Trophoblast cell (in vitro differentiated cells and primary cell): ENCODE data around the gene NPHS1.
"Not testable (repeated sequence)": the region's sequence is repeated elsewhere in the genome, so short reads cannot be mapped to it uniquely, and the experiment has no call there.

Experiments used
- DNase-seq, 2 donors: peaks; one replicate each; pipeline ENCODE4 v3.0.0-alpha.2; 2016
- H2AFZ ChIP-seq: 2 replicates; pipeline ENCODE4 v1.6.1; 2013; ENCODE audit warnings: low read length, moderate library complexity, mild to moderate bottlenecking; ENCODE audit not compliant: insufficient read depth, poor library complexity
- H2AK5ac ChIP-seq: 2 replicates; pipeline ENCODE4 v1.6.1; 2013; ENCODE audit warnings: mild to moderate bottlenecking, low read length
- H2BK120ac ChIP-seq: 2 replicates; pipeline ENCODE4 v1.6.1; 2013; ENCODE audit warnings: low read length, mild to moderate bottlenecking, moderate library complexity; ENCODE audit not compliant: insufficient read depth, poor library complexity
- H2BK12ac ChIP-seq: 2 replicates; pipeline ENCODE4 v1.6.1; 2013; ENCODE audit warnings: mild to moderate bottlenecking, low read length, moderate library complexity
- H2BK5ac ChIP-seq: 2 replicates; pipeline ENCODE4 v1.6.1; 2013; ENCODE audit warnings: low read length, low read depth, moderate library complexity, mild to moderate bottlenecking; ENCODE audit not compliant: poor library complexity
- H3K14ac ChIP-seq: 2 replicates; pipeline ENCODE4 v1.6.1; 2013; ENCODE audit warnings: mild to moderate bottlenecking, low read length
- H3K18ac ChIP-seq: 2 replicates; pipeline ENCODE4 v1.6.1; 2013; ENCODE audit warnings: mild to moderate bottlenecking, low read length
- H3K23ac ChIP-seq: 2 replicates; pipeline ENCODE4 v1.6.1; 2013; ENCODE audit warnings: low read length
- H3K27ac ChIP-seq: 2 replicates; pipeline ENCODE4 v1.5.1; 2013; ENCODE audit warnings: low read depth, mild to moderate bottlenecking, inconsistent platforms, low read length, moderate library complexity
- H3K27me3 ChIP-seq: 2 replicates; pipeline ENCODE4 v1.6.1; 2013; ENCODE audit warnings: inconsistent platforms, mild to moderate bottlenecking, low read length, moderate library complexity; ENCODE audit not compliant: insufficient read depth
- H3K36me3 ChIP-seq, 2 experiments: 1 replicate in 1 of 2; 2 replicates in 1 of 2; pipeline ENCODE4 v1.6.1; 2013; ENCODE audit warnings: low read length in 2 of 2, mild to moderate bottlenecking in 2 of 2, moderate library complexity in 1 of 2; ENCODE audit not compliant: insufficient read depth in 2 of 2, control insufficient read depth in 1 of 2
- H3K4ac ChIP-seq: 2 replicates; pipeline ENCODE4 v1.6.1; 2013; ENCODE audit warnings: low read depth, mild to moderate bottlenecking, low read length, moderate library complexity
- H3K4me1 ChIP-seq, 2 experiments: 1 replicate in 1 of 2; 2 replicates in 1 of 2; pipeline ENCODE4 v1.6.1; 2013; ENCODE audit warnings: low read length in 2 of 2, mild to moderate bottlenecking in 2 of 2, moderate library complexity in 1 of 2; ENCODE audit not compliant: insufficient read depth in 2 of 2, control insufficient read depth in 1 of 2
- H3K4me2 ChIP-seq: 2 replicates; pipeline ENCODE4 v1.6.1; 2013; ENCODE audit warnings: inconsistent platforms, mild to moderate bottlenecking, low read length, moderate library complexity
- H3K4me3 ChIP-seq: 2 replicates; pipeline ENCODE4 v1.5.1; 2013; ENCODE audit warnings: mild to moderate bottlenecking, low read depth, low read length, inconsistent platforms
- H3K79me1 ChIP-seq: one replicate; pipeline ENCODE4 v1.6.1; 2013; ENCODE audit warnings: low read length
- H3K79me2 ChIP-seq: 2 replicates; pipeline ENCODE4 v1.6.1; 2013; ENCODE audit warnings: low read length, mild to moderate bottlenecking; ENCODE audit not compliant: control insufficient read depth, insufficient read depth, poor library complexity
- H3K9ac ChIP-seq: 2 replicates; pipeline ENCODE4 v1.6.1; 2013; ENCODE audit warnings: mild to moderate bottlenecking, low read length
- H3K9me3 ChIP-seq: 2 replicates; pipeline ENCODE4 v1.6.1; 2013; ENCODE audit warnings: low read depth, mild to moderate bottlenecking, control low read depth, inconsistent platforms, low read length; ENCODE audit not compliant: insufficient read depth
- H4K12ac ChIP-seq: 2 replicates; pipeline ENCODE4 v1.6.1; 2013; ENCODE audit warnings: low read depth, mild to moderate bottlenecking, low read length, moderate library complexity
- H4K8ac ChIP-seq: 2 replicates; pipeline ENCODE4 v1.6.1; 2013; ENCODE audit warnings: low read depth, mild to moderate bottlenecking, low read length, moderate library complexity
- H4K91ac ChIP-seq: one replicate; pipeline ENCODE4 v1.6.1; 2013; ENCODE audit warnings: low read depth, mild to moderate bottlenecking, low read length, moderate library complexity
- WGBS: extraction: QIAGEN DNeasy Blood & Tissue Kit; methylation state at CpG from one replicate; pipeline ENCODE4 v1.1.7; 2013; ENCODE audit warnings: missing lambda C conversion rate; ENCODE audit not compliant: insufficient read length, insufficient coverage; ENCODE audit errors: extremely low coverage; 5-methylcytosine and 5-hydroxymethylcytosine counted together

The NPHS1 gene

GRCh38 chr19:35797663-35798062, 54.6 kb downstream of the NPHS1 start:
- no CpG with 5 or more reads among the region's 15 CpGs for WGBS
- Histone ChIP-seq H3K4me3 (no peak overlapping the region), H3K79me2 (no peaks in the 10 kb centered on the region), H3K9me3 (peaks cover 1% of the 10 kb centered on the region), H3K27ac (no peak overlapping the region), H3K4me2 (no peak overlapping the region), H4K12ac (no peak overlapping the region), H3K18ac (no peak overlapping the region), H4K8ac (no peak overlapping the region), H3K9ac (no peak overlapping the region), H3K79me1 (no peaks in the 10 kb centered on the region), H2BK5ac (no peak overlapping the region), H2AK5ac (no peak overlapping the region), H2AFZ (no peak overlapping the region), H2BK120ac (no peak overlapping the region), H3K4ac (no peak overlapping the region), H3K14ac (no peak overlapping the region), H3K36me3 (no peaks in the 10 kb centered on the region), H4K91ac (no peak overlapping the region), H2BK12ac (no peak overlapping the region), H3K4me1 (peaks cover 0 to 3% of the 10 kb centered on the region in 2 experiments), H3K23ac (no peak overlapping the region), H3K27me3 (peaks cover 15% of the 10 kb centered on the region)
- DNase-seq: no peak

GRCh38 chr19:35796645-35797542, 55.4 kb downstream of the NPHS1 start:
- Histone ChIP-seq H3K9ac (no peak overlapping the region), H2AFZ (no peak overlapping the region), H3K27me3 (peaks cover 15% of the 10 kb centered on the region), H2AK5ac (no peak overlapping the region), H2BK120ac (no peak overlapping the region), H4K8ac (no peak overlapping the region), H2BK12ac (no peak overlapping the region), H3K4ac (no peak overlapping the region), H3K4me1 (peaks cover 0 to 3% of the 10 kb centered on the region in 2 experiments), H3K14ac (no peak overlapping the region), H4K91ac (no peak overlapping the region), H3K18ac (no peak overlapping the region), H2BK5ac (no peak overlapping the region), H3K79me2 (no peaks in the 10 kb centered on the region), H3K36me3 (no peaks in the 10 kb centered on the region), H3K4me3 (no peak overlapping the region), H3K79me1 (no peaks in the 10 kb centered on the region), H3K9me3 (no peaks in the 10 kb centered on the region), H4K12ac (no peak overlapping the region), H3K27ac (no peak overlapping the region), H3K23ac (no peak overlapping the region), H3K4me2 (no peak overlapping the region)
- no CpG with 5 or more reads among the region's 39 CpGs for WGBS
- DNase-seq: no peak

- not testable (repeated sequence) for H3K27ac ChIP-seq, H3K4me1 ChIP-seq, H4K8ac ChIP-seq, H4K91ac ChIP-seq, H3K79me1 ChIP-seq, H3K9me3 ChIP-seq, H2AFZ ChIP-seq, H2BK12ac ChIP-seq, DNase-seq, H3K4me2 ChIP-seq, H3K4ac ChIP-seq, H3K18ac ChIP-seq, H3K4me3 ChIP-seq, H2AK5ac ChIP-seq, H2BK5ac ChIP-seq, H3K9ac ChIP-seq, H3K36me3 ChIP-seq, H4K12ac ChIP-seq, H2BK120ac ChIP-seq, H3K23ac ChIP-seq, H3K79me2 ChIP-seq, H3K14ac ChIP-seq
- peaks cover 15% of the 10 kb centered on the region for H3K27me3 ChIP-seq
- WGBS: no CpG with 5 or more reads among the region's 1 CpG
Observed at GRCh38 chr19:35795564-35795963, 56.7 kb downstream of the NPHS1 start.

GRCh38 chr19:35793381-35794165, 58.7 kb downstream of the NPHS1 start:
- no peak overlapping the region for H4K8ac ChIP-seq
- H3K27me3 ChIP-seq: peaks cover 15% of the 10 kb centered on the region
- no peak overlapping the region for H3K18ac ChIP-seq
- no peak overlapping the region for H3K4ac ChIP-seq
- no peak overlapping the region for H2BK12ac ChIP-seq
- H3K23ac ChIP-seq: no peak overlapping the region
- no peaks in the 10 kb centered on the region for H3K36me3 ChIP-seq
- no peak overlapping the region for H3K4me3 ChIP-seq
- H4K12ac ChIP-seq: no peak overlapping the region
- H3K79me1 ChIP-seq: no peaks in the 10 kb centered on the region
- no peak overlapping the region for H3K27ac ChIP-seq
- no peak overlapping the region for H2BK5ac ChIP-seq
- peaks cover 0 to 3% of the 10 kb centered on the region in 2 experiments for H3K4me1 ChIP-seq
- peaks cover 2% of the 10 kb centered on the region for H3K9me3 ChIP-seq
- no peak overlapping the region for H2BK120ac ChIP-seq
- WGBS: no CpG with 5 or more reads among the region's 7 CpGs
- no peaks in the 10 kb centered on the region for H3K79me2 ChIP-seq
- H4K91ac ChIP-seq: no peak overlapping the region
- H3K9ac ChIP-seq: no peak overlapping the region
- H2AFZ ChIP-seq: no peak overlapping the region
- DNase-seq: peak in 1 of 2 donors; percentile 9
- no peak overlapping the region for H3K14ac ChIP-seq
- no peak overlapping the region for H3K4me2 ChIP-seq
- H2AK5ac ChIP-seq: no peak overlapping the region
